Measurements from ENCODE around the gene ZNG1F. TPM values are rescaled to one million over a fixed set of nuclear protein-coding genes. Genes with fewer than 3 reads are reported as not detected.
"Not testable (repeated sequence)": the region's sequence is repeated elsewhere in the genome, so short reads cannot be mapped to it uniquely, and the experiment has no call there.

Gene ZNG1F
- 6.3 TPM for polyA plus RNA-seq

DNA sequence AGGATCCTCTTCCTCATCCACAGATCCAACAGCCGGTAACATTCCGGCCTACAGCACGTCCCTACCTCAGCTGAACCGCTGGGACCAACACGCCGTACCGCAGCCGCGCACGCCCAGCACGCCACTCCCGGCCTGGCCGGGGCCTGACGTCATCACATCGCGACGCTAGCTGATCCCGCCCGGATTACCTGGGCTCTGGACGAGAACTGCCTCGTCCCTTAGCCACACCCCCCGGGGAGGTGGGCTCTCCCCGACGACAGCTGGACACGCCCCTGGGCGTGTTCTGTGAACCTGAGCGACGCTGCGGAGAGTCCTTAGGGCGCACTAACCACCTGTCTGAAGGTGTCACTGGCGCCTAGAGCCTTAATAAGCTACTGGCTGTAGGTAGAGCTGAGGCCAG lies at the start of gene ZNG1F:
ZNG1F (minus strand) TSS at position 101 of the 400 bp plus-strand sequence; CDS start at position 42, 59 bp downstream.
- H3K27ac Mint-ChIP-seq, H3K36me3 Mint-ChIP-seq, H3K27me3 Mint-ChIP-seq, H3K4me1 Mint-ChIP-seq, H3K9me3 Mint-ChIP-seq, H3K4me3 Mint-ChIP-seq: not testable (repeated sequence)

- peak overlapping the region in 3 of 4 donors; percentile 27 to 71 (median 39) for H3K4me3 Mint-ChIP-seq
Measured at GRCh38 chr9:41237110-41237749, 48.1 kb upstream of the ZNG1F start.

DNA sequence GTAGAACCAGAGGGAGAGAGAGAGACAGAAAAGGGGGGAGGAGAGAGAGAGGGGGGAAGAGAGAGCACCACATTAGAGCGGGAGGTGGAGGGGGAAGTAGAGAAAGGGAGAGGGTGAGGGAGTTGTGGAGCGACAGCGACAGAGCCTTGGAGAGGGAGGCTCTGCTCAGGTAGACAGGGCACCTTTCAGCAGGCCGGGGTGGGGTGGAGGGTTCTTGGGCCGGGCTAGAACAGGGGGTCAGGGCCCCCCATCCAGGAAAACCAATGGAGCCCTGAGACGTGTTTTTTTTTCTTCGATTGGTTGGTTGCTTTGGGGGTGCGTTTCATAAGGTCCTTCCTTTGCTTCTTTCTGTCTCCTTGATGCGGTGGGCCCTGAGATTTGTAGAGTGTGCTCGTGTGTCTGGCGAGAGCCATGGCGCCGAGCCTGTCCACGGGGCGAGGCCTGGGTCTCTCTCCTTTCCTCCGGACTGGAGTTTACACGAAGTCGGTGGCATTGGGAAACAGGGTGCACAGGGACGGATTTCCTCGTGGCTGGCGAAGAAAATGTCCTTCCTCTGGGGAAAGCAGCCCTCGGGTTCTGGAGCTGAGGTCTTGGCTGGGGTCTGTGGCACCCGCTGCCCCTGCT lies 47.5 kb upstream of the ZNG1F start:
- not testable (repeated sequence) for H3K9me3 Mint-ChIP-seq, H3K27ac Mint-ChIP-seq, H3K4me1 Mint-ChIP-seq, H3K27me3 Mint-ChIP-seq, H3K36me3 Mint-ChIP-seq
- peak overlapping the region in 1 of 4 donors; percentile 30 for H3K4me3 Mint-ChIP-seq

More at GRCh38 chr9:41237110-41237749, 48.1 kb upstream of the ZNG1F start:
- not testable (repeated sequence) for H3K36me3 Mint-ChIP-seq, H3K27me3 Mint-ChIP-seq, H3K27ac Mint-ChIP-seq, H3K4me1 Mint-ChIP-seq, H3K9me3 Mint-ChIP-seq

DNA sequence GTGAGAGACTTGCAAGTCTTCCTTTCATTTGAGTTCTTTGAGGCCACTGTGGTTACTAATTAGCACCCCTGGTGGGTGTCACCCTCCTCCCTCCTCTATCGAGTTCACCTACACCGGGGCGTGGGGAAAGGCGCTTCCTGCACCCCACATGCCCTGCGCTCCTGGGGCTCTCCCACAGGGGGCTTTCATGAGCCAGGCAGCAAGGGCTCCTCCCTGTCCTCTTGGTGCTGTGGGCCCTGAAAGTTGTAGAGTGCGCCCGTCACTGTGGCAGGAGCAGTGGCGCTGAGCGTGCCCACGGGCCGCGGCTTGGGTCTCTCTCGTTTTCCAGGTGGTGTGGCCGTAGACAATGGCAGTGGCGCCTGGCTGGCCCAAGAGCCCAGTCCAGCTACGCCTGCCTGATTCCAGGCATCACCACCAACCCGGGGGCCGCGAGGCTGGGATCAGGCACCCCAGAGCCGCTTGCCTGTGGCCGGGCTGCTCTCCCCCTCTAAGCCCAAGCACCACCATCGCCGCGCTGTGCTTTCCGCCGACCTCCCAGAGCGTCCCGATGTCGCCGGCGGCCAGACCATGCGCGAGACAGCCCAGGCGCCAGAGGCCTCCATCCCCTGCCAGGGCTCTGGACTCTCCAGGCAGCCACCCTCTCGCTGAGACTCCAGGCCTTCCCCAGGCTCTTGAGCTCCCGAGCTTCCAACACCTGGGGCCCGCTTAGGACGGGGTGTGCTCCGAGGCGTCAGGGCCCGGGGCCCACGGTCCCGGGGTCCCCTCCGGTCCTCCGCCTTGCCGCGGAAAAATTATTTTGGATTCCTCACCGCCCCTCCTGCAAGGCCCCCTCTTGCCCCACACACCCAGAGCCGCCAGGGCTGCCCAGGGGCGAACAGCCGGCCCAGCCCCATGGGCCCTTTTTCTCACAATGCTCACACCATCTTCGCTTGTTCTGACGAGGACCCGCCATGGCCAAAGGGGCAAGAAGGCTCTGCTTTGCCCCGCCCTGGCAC lies 46.0 kb upstream of the ZNG1F start:
- not testable (repeated sequence) for H3K36me3 Mint-ChIP-seq, H3K9me3 Mint-ChIP-seq, H3K27me3 Mint-ChIP-seq, H3K4me1 Mint-ChIP-seq
- H3K27ac Mint-ChIP-seq, result peak overlapping the region in 2 of 3 donors; percentile 52 to 92
- peak overlapping the region; percentile 84 to 91 (median 87) for H3K4me3 Mint-ChIP-seq

- H3K4me1 Mint-ChIP-seq, H3K9me3 Mint-ChIP-seq, H3K36me3 Mint-ChIP-seq, H3K27me3 Mint-ChIP-seq: not testable (repeated sequence)
- Mint-ChIP-seq H3K27ac (peak overlapping the region in 1 of 3 donors; percentile 52), H3K4me3 (peak overlapping the region; percentile 84 to 91 (median 87))
Measured at GRCh38 chr9:41234221-41234620, 45.1 kb upstream of the ZNG1F start.

DNA sequence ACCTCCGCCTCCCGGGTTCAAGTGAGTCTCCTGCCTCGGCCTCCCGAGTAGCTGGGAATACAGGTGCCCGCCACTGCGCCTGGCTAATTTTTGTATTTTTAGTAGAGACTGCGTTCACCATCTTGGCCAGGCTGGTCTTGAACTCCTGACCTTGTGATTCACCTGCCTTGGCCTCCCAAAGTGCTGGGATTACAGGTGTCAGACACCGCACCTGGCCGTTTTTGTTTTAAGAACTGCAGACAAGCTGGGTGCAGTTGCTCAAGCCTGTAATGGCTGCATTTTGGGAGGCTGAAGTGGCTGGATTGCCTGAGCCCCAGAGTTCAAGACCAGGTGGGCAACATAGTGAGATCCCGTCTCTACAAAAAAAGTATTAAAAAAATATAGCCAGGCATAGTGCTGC lies 43.2 kb upstream of the ZNG1F start:
- H3K27me3 Mint-ChIP-seq, H3K4me3 Mint-ChIP-seq: not testable (repeated sequence)

GRCh38 chr9:41230418-41230817 lies 41.3 kb upstream of the ZNG1F start:
- H3K4me3 Mint-ChIP-seq, H3K36me3 Mint-ChIP-seq, H3K27ac Mint-ChIP-seq, H3K9me3 Mint-ChIP-seq, H3K27me3 Mint-ChIP-seq, H3K4me1 Mint-ChIP-seq: not testable (repeated sequence)

More for the DNA sequence above, 43.2 kb upstream of the ZNG1F start:
- not testable (repeated sequence) for H3K4me1 Mint-ChIP-seq, H3K27ac Mint-ChIP-seq, H3K9me3 Mint-ChIP-seq, H3K36me3 Mint-ChIP-seq

DNA sequence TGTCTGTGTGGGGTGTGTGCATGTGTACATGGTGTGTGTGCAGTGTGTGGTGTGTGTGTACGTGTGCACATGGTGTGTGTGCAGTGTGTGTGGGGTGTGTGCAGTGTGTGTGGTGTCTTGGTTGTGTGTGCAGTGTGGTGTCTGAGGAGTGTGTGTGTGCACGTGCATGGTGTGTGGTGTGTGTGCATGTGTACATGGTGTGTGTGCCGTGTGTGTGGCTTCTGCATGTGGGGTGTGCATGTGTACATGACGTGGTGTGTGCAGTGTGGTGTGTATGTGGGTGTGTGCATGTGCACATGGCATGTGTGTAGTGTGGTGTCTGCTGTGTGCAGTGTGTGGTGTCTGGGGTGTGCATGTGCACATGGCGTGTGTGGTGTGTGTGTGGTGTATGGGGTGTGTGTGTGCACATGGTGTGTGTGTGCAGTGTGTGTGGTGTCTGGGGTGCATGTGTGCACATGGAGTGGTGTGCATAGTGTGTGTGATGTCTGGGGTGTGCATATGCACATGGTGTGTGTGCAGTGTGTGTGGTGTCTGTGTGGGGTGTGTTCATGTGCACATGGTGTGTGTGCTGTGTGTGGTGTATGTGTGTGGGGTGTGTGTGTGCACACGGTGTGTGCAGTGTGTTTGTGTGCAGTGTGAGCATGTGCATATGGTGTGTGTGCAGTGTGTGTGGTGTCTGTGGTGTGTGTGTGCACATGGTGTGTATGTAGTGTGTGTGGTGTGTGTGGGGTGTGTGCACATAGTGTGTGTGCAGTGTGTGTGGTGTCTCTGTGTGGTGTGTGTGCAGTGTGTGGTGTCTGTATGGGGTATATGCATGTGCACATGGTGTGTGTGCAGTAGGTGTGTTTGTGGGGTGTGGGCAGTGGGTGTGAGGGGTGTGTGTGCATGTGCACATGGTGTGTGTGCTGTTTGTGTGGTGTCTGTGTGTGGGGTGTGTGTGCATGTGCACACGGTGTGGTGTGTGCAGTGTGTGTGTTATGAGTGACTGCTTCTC lies 40.6 kb upstream of the ZNG1F start:
- no peaks in the 10 kb centered on the region for H3K27me3 Mint-ChIP-seq
- H3K36me3 Mint-ChIP-seq, result no peaks in the 10 kb centered on the region
- peaks cover 2 to 3% (median 3%) of the 10 kb centered on the region in 3 donors for H3K4me1 Mint-ChIP-seq
- H3K4me3 Mint-ChIP-seq, result no peak overlapping the region
- no peak overlapping the region for H3K27ac Mint-ChIP-seq
- no peaks in the 10 kb centered on the region for H3K9me3 Mint-ChIP-seq

DNA sequence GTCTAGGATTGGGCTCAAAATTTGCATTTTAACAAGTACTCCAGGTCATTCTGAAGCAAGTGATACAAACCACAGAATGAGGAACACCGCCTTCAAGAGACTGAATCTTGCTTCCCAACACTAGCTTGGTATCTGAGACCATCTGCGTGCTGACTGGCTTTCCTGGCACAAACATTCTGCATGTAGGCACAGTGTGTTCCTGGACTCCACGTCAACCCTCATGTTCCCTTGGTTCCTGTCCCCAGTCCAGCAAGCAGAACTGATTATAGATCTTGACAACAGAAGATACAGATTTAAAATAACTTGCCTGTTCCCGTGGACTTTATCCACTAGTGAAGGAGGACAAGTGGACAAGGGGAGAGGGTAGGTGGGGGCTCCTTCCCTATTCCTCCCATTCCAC lies 30.7 kb upstream of the ZNG1F start:
- H3K36me3 Mint-ChIP-seq, H3K27ac Mint-ChIP-seq, H3K4me3 Mint-ChIP-seq, H3K27me3 Mint-ChIP-seq, H3K4me1 Mint-ChIP-seq, H3K9me3 Mint-ChIP-seq: not testable (repeated sequence)

- H3K27ac Mint-ChIP-seq, H3K9me3 Mint-ChIP-seq, H3K27me3 Mint-ChIP-seq, H3K4me1 Mint-ChIP-seq, H3K4me3 Mint-ChIP-seq, H3K36me3 Mint-ChIP-seq: not testable (repeated sequence)
Measured at GRCh38 chr9:41188439-41188838, 678 bp downstream of the ZNG1F start.

DNA sequence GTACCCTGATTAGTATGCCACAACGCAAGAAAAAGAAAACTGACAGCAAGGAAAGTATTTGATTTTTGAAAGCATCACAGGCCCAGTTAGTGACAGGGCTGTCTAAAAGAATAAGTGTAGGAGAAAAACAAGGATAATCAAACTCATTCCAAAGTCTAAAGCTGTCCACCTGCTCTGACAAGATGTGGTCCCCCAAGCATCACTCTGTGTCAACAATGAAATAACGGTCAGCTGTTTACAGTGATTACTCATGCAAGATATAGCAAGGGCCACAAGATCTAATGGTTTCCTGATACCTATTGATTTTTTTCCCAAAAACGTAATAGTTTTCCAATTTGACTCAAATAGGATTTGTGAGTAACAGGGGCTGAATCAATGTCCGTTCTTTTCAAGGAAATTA lies 14.1 kb downstream of the ZNG1F start:
- H3K36me3 Mint-ChIP-seq, result not testable (repeated sequence)

DNA sequence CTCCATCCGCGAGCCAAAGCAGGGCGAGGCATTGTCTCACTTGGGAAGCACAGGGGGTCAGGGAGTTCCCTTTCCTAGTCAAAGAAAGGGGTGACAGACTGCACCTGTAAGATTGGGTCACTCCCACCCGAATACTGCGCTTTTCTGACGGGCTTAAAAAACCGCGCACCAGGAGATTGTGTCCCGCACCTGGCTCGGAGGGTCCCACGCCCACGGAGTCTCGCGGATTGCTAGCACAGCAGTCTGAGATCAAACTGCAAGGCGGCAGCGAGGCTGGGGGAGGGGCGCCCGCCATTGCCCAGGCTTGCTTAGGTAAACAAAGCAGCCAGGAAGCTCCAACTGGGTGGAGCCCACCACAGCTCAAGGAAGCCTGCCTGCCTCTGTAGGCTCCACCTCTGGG lies 39.0 kb downstream of the ZNG1F start:
- H3K27me3 Mint-ChIP-seq, H3K4me3 Mint-ChIP-seq, H3K27ac Mint-ChIP-seq, H3K9me3 Mint-ChIP-seq, H3K4me1 Mint-ChIP-seq, H3K36me3 Mint-ChIP-seq: not testable (repeated sequence)

More for the DNA sequence above, 14.1 kb downstream of the ZNG1F start:
- H3K27me3 Mint-ChIP-seq, H3K27ac Mint-ChIP-seq, H3K9me3 Mint-ChIP-seq, H3K4me3 Mint-ChIP-seq, H3K4me1 Mint-ChIP-seq: not testable (repeated sequence)

- H3K4me3 Mint-ChIP-seq, H3K27me3 Mint-ChIP-seq, H3K9me3 Mint-ChIP-seq, H3K36me3 Mint-ChIP-seq, H3K4me1 Mint-ChIP-seq, H3K27ac Mint-ChIP-seq: not testable (repeated sequence)
Measured at GRCh38 chr9:41141878-41142277, 47.2 kb downstream of the ZNG1F start.

DNA sequence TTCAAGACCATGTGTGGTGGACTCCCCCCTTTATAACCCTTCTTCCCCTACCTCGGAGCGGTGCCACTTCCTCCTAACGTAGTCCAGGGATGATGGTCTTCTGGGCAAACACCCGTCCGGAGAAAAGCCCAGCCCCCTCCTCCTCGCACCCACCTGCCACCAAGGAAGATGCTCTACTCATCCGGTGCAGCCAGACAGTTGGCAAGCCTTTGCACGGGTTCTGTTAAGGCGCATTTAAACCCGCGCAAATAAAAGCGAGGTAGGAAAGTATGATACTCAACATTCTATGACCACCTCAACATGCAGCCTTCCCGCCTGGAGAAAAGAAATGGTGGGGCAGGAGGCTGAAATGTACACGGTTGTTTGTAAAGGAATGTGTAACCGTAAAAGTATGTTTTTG lies 60.5 kb downstream of the ZNG1F start, which contains the start of gene FOXD4L6:
FOXD4L6 (minus strand) TSS at position 101 of the 400 bp plus-strand sequence. CDS start 298 bp downstream, outside the sequence.
- H3K4me3 Mint-ChIP-seq, H3K27me3 Mint-ChIP-seq, H3K9me3 Mint-ChIP-seq, H3K36me3 Mint-ChIP-seq, H3K4me1 Mint-ChIP-seq, H3K27ac Mint-ChIP-seq: not testable (repeated sequence)
